Transverse colon (tissue), 3 donors: ENCODE data around the gene ZNF76.

ENCODE experiments used
- POLR2A ChIP-seq: fragments of 450-650 bp; IDR thresholded peaks from one replicate; pipeline ENCODE4 v1.6.1; 2016; ENCODE audit warnings: antibody characterized with exemption, mild to moderate bottlenecking, moderate library complexity
- TF ChIP-seq, protein P1 (sequence below), 5 experiments: fragments of 200-600 bp in 3 of 5; fragments of 450-650 bp in 2 of 5; sonication (generic) in 3 of 5; IDR thresholded peaks; 1 replicate in 2 of 5; 2 replicates in 3 of 5; pipeline ENCODE4 v1.5.1; 2016 to 2017; ENCODE audit warnings: antibody characterized with exemption in 5 of 5, inconsistent platforms in 3 of 5, mild to moderate bottlenecking in 2 of 5, moderate library complexity in 1 of 5

DNA sequence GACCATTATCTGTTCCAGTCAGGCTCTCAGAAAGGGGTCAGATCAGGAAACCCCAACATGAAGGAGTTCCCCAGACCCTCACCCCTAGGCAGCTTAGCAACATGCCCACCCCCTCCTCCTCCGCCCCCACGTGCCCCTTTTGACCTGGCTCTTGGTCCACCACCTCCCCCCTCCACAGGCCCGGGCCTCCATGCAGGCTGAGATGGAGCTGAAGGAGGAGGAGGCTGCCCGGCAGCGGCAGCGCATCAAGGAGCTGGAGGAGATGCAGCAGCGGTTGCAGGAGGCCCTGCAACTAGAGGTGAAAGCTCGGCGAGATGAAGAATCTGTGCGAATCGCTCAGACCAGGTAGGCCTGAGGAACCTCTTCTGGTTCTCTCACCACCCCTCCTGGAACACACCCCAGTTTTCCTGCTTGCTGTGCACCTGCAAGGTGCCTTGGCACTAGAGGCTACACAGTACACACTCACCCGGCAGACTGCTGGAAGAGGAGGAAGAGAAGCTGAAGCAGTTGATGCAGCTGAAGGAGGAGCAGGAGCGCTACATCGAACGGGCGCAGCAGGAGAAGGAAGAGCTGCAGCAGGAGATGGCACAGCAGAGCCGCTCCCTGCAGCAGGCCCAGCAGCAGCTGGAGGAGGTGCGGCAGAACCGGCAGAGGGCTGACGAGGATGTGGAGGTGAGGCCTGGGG, 60.0 kb downstream of the ZNF76 start:
- TF ChIP-seq, protein P1, sequence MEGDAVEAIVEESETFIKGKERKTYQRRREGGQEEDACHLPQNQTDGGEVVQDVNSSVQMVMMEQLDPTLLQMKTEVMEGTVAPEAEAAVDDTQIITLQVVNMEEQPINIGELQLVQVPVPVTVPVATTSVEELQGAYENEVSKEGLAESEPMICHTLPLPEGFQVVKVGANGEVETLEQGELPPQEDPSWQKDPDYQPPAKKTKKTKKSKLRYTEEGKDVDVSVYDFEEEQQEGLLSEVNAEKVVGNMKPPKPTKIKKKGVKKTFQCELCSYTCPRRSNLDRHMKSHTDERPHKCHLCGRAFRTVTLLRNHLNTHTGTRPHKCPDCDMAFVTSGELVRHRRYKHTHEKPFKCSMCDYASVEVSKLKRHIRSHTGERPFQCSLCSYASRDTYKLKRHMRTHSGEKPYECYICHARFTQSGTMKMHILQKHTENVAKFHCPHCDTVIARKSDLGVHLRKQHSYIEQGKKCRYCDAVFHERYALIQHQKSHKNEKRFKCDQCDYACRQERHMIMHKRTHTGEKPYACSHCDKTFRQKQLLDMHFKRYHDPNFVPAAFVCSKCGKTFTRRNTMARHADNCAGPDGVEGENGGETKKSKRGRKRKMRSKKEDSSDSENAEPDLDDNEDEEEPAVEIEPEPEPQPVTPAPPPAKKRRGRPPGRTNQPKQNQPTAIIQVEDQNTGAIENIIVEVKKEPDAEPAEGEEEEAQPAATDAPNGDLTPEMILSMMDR (IDR thresholded peaks at IDR 0.05): no peak
- no peak for TF ChIP-seq POLR2A
